Skin epidermis (tissue), 12 donors: Measurements from ENCODE around the gene PLA2G4D.

Experiments used
- H3K27ac ChIP-seq, 21 experiments: fragments of 200-600 bp; sonication (generic) in 11 of 21; one replicate each; pipeline ENCODE4 v1.5.0; 2020; ENCODE audit warnings: mild to moderate bottlenecking in 3 of 21, inconsistent platforms in 2 of 21, moderate library complexity in 2 of 21
- H3K4me3 ChIP-seq, 7 experiments: fragments of 200-600 bp; sonication (generic) in 2 of 7; one replicate each; pipeline ENCODE4 v1.5.0; 2020; ENCODE audit warnings: inconsistent platforms in 2 of 7, mild to moderate bottlenecking in 2 of 7, moderate library complexity in 1 of 7

PLA2G4D gene

DNA sequence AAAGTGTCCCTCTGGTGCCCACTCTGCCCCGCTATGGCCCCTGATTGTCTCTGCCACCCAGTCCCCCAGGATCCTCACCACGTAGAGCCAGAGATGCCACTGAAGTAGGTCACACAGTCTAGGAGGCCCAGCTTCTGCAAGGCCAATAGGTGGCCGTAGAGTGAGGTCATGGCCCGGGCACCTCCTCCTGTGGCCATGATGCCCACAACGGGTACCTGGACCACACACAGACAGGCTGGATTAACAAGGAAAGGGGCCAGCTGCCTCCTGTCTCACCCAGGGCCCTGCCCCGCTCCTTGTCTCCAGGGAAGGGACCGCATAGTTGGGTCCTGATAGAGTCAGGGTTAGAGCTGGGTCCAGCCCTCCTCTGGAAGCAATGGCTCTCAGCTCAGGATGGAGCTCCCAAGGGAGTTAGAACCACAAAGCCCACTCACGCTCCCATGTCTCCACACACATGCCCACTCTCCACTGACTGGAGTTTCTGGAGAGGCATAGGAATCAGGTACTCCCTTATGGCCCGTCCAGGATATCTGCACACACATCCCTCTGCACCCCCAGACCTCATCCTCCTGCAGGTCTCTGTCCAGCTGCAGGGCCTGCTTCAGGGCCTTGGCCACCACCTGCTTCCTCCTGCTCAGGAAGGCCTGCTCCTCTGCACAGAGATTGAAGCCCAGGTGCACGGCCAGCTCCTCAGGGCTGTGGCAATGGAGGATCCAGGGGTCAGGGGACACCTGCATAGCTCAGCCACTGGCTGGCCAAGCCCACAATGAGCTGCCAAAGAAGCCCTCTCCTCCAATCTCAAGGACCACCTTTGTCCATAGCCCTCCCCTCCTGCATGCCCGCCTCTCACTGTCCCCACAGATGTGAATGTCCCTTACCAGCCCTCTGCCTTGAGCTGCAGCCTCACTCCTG is 13.2 kb downstream of the PLA2G4D start:
- no peak overlapping the region for H3K27ac ChIP-seq
- no peak overlapping the region for H3K4me3 ChIP-seq

- H3K27ac ChIP-seq: no peak overlapping the region
- no peak overlapping the region for H3K4me3 ChIP-seq
These were observed 14.0 kb downstream of the PLA2G4D start for GRCh38 chr15:42080186-42080918.

- Histone ChIP-seq H3K27ac (no peak overlapping the region), H3K4me3 (peak overlapping the region in 1 of 7 experiments; percentile 15)
These were observed 14.9 kb downstream of the PLA2G4D start for GRCh38 chr15:42079401-42079908.

DNA sequence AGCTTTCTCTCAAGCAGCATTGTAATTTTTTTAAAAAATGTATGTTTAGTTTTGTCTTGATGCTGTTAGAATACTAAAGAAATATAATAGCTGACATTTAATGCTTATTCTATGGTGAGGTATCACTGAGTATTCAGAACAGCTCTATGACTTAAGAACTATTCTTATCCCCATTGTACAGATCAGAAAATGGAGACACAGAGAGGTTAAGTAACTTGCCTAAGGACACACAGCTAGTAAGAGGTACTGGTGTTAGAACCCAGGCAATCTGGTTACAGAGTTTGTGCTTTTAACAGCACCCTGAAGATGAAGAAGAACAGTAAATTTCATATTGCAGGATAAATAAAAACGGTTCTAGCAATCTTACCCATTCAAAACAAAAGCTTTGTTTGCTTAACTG is 15.5 kb downstream of the PLA2G4D start:
- H3K27ac ChIP-seq: no peak overlapping the region
- H3K4me3 ChIP-seq: no peak overlapping the region

DNA sequence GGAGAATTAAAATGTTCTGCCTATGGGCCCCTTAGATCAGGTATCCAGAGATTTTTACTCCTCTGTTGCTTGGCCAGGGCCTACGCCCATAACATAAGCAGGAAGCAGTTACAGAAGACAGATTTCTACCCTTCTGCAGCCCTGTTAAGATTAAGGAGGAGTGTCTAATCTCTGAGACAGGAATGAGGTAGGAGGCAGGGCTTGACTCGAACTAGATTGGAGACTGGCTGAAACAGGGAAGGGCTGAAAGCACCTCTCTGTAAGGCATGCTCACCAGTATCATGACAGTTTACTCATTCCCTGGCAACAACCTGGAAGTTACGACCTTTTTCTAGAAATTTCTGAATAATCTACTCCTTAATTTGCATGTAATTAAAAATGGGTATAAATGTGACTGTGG is 16.7 kb downstream of the PLA2G4D start:
- H3K27ac ChIP-seq: no peak overlapping the region
- no peak overlapping the region for H3K4me3 ChIP-seq

- Histone ChIP-seq H3K27ac (no peak overlapping the region), H3K4me3 (no peak overlapping the region)
These were observed 20.9 kb downstream of the PLA2G4D start for GRCh38 chr15:42073418-42073817.

GRCh38 chr15:42072141-42072685 is 22.1 kb downstream of the PLA2G4D start:
- H3K4me3 ChIP-seq: no peak overlapping the region

DNA sequence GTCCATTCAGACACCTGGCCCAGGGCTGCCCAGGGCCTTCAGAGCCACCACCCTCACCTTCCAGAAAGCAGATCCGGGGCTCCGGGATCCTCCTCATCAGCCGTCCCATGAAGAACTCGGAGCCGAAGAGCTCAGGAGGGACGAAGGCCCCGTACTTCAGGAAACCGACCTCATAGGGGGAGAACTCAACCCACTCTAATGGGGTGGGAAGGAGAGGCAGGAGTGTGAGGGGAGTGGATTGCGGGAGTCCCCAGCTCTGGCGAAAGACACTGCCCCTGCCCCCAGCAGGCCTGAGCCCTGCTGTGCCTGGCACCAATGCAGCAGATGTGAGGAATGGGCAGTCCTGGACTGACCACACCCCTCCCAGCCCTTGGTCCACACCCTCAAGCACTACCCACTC is 22.6 kb downstream of the PLA2G4D start:
- Histone ChIP-seq H3K4me3 (no peak overlapping the region), H3K27ac (no peak overlapping the region)

More at GRCh38 chr15:42072141-42072685, 22.1 kb downstream of the PLA2G4D start:
- no peak overlapping the region for H3K27ac ChIP-seq

DNA sequence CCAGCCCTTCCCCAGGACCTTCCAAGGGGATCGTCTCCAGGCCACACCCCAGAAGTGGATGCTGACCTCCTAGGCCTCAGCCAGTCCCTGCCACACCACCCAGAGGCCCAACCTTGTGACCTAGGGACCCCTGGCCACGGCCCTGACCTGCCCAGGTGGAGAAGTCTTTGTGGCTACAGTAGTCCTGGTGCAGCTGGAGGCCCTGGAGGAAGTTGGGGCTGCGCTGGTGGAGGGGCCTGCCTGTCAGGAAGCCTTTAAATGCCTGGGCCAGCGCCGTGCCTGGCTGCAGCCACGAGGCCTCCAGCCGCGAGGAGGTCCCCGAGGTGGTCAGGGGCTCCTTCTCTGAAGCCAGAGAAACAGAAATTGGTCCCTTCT is 23.4 kb downstream of the PLA2G4D start:
- no peak overlapping the region for H3K27ac ChIP-seq
- H3K4me3 ChIP-seq: no peak overlapping the region

DNA sequence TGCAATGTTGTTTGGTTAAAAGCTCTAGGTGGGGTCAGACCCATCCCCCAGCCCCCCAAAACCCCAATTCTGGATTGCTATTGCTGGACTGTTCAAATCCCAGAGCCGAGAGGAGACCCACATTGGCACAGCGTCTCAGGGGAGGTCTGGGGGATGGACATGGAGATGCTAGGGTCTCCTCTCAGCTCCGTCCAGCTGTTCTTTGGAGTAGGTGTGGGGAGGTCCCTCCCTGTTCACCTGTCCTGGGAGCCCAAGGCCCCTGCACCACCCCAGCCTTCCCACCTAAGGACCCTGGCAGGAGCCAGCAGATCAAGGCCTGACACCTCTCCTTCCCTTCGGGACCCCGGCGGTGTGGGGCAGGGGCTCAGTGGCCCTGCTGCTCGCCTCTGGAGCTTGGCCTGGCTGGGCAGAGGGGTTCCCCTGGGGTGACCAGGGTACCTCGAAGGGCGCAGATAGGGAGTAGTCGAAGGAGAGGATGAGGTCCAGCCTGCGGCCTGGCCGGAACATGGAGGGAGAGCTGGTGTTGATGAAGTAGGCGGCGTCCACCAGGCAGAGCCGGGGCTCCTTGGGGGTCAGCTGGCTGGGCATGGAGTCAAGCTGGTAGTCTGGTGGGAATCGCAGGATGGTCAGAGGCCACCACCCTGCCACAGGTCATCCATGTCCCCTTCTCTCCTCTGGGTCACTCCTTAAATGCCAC is 23.9 kb downstream of the PLA2G4D start:
- H3K4me3 ChIP-seq: no peak overlapping the region
- no peak overlapping the region for H3K27ac ChIP-seq

GRCh38 chr15:42069496-42070278 is 24.7 kb downstream of the PLA2G4D start:
- H3K4me3 ChIP-seq: no peak overlapping the region
- no peak overlapping the region for H3K27ac ChIP-seq

- no peak overlapping the region for H3K4me3 ChIP-seq
- no peak overlapping the region for H3K27ac ChIP-seq
These were observed 25.3 kb downstream of the PLA2G4D start for GRCh38 chr15:42069025-42069424.

DNA sequence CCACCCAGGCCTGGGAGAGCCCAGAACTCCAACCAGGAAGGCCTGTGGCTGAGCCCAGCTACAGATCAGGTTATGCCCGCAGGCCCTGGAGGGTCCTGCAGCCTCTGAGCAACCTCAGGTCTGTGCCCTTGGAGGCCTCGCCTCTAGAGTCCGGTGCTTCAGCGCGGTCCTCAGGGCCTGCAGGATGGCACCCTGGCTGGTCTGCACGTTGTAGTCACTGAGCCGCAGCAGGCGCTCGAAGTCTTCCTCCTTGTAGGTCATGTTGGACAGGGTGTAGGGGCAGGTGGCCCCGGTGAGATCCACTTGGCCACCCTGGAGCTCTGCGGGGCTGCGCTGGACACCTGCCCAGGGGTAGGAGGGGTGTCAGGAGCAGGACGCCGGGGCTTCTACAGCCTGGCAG is 25.8 kb downstream of the PLA2G4D start:
- Histone ChIP-seq H3K27ac (no peak overlapping the region), H3K4me3 (no peak overlapping the region)

- Histone ChIP-seq H3K27ac (no peak overlapping the region), H3K4me3 (no peak overlapping the region)
These were observed 27.5 kb downstream of the PLA2G4D start for GRCh38 chr15:42066764-42067415.

DNA sequence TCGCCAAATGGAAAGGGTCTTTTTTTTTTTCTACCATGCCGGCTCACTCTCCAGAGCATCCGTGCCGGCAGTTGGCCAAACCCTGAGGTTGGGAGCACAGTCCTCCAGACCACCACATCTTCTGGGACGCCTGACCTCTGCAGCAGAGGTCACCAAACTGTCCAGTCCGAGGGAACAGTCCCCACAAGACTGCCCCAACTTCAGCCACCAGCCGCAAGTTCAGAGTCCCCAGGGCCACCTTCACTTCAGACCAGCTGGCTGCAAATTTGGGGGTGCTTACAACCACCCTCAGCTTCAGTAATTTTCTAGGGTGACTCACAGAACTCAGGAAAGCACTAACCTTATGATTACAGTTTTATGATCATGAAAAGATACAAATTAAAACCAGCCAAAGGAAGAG is 28.9 kb downstream of the PLA2G4D start:
- Histone ChIP-seq H3K27ac (no peak overlapping the region), H3K4me3 (no peak overlapping the region)

- Histone ChIP-seq H3K27ac (no peak overlapping the region), H3K4me3 (no peak overlapping the region)
These were observed 29.3 kb downstream of the PLA2G4D start for GRCh38 chr15:42065033-42065432.

DNA sequence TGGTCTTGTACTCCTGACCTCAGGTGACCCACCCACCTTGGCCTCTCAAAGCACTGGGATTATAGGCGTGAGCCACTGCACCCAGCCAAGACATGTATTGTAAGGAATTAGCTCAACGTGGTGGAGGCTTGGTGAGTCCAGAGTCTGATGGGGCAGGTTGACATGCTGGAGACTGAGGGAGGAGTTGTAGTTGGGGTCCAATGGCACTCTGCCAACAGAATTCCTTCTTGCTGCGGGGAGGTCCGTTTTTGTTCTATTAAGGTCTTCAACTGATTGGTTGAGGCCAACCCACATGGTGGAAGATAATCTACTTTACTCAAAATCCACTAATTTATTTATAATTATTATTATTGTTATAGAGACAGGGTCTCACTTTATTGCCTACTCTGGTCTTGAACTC is 30.1 kb downstream of the PLA2G4D start:
- Histone ChIP-seq H3K27ac (no peak overlapping the region), H3K4me3 (no peak overlapping the region)

DNA sequence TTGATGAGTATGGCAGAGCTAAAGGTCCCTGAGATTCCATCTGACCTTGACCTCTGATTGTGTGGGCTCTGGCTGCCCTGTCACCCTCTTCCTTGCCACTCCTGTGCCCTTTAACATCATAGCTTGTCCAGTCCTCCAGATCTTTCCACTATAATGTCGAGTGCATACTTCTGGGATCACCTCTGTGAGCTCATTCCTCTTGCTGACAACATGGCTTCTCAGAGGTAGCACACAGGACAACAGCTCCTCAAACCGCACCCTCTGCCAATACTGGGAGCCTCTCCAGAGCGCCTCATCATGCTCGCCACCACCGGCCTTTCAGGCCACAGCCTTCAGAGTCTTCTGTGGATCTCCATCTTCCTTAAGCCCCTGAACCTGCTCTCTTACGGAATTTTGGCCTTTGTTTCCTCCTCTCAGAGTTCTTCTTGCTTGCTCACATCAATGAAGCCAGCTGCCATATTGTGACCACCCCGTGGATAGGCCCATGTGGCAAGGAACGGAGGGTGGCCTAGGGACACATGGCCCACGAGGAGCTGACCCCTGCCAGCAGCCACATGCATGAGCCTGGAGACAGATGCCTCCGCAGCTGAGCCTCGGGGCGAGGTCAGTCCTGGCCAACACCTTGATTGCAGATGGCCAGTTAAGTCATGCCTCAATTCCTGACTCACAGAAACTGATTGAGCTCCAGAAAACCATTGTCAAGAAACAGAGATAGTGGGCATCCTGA is 31.1 kb downstream of the PLA2G4D start:
- no peak overlapping the region for H3K4me3 ChIP-seq
- no peak overlapping the region for H3K27ac ChIP-seq
